NCI-H82 treated with DMSO at 0.1 percent for 48 hours (cell line): Measurements from ENCODE around the gene MRPL28.
"Not testable (repeated sequence)": the region's sequence is repeated elsewhere in the genome, so short reads cannot be mapped to it uniquely, and the experiment has no call there.

Source experiments
- DNase-seq: peaks from one replicate; lab custom pipeline; 2025; ENCODE audit not compliant: unreplicated experiment; lab: John Stamatoyannopoulos, UW

The MRPL28 gene

GRCh38 chr16:341095-341973, 29.0 kb downstream of the MRPL28 start:
- not testable (repeated sequence) for DNase-seq

GRCh38 chr16:340370-341091, 29.8 kb downstream of the MRPL28 start:
- DNase-seq, result no peak

GRCh38 chr16:339680-340079, 30.7 kb downstream of the MRPL28 start:
- DNase-seq, result no peak

- DNase-seq, result no peak
Observed at GRCh38 chr16:337975-338575, 32.3 kb downstream of the MRPL28 start.

- no peak for DNase-seq
Observed at GRCh38 chr16:337437-337836, 32.9 kb downstream of the MRPL28 start.

GRCh38 chr16:336269-336668, 34.1 kb downstream of the MRPL28 start:
- DNase-seq, result no peak

GRCh38 chr16:334861-335632, 35.3 kb downstream of the MRPL28 start:
- not testable (repeated sequence) for DNase-seq

GRCh38 chr16:334164-334832, 36.0 kb downstream of the MRPL28 start:
- DNase-seq, result not testable (repeated sequence)

GRCh38 chr16:333406-334094, 36.8 kb downstream of the MRPL28 start:
- no peak for DNase-seq

GRCh38 chr16:331181-331814, 39.0 kb downstream of the MRPL28 start:
- not testable (repeated sequence) for DNase-seq

GRCh38 chr16:330741-331140, 39.6 kb downstream of the MRPL28 start:
- no peak for DNase-seq

- no peak for DNase-seq
Observed at GRCh38 chr16:325375-326145, 44.8 kb downstream of the MRPL28 start.

- no peak for DNase-seq
Observed at GRCh38 chr16:324451-325334, 45.6 kb downstream of the MRPL28 start.

- DNase-seq, result no peak
Observed at GRCh38 chr16:324201-324450, 46.2 kb downstream of the MRPL28 start.

GRCh38 chr16:322476-323143, 47.7 kb downstream of the MRPL28 start:
- DNase-seq, result no peak

- DNase-seq, result no peak
Observed at GRCh38 chr16:321532-321931, 48.8 kb downstream of the MRPL28 start.

GRCh38 chr16:320206-320605, 50.1 kb downstream of the MRPL28 start:
- DNase-seq, result no peak
